Inflammatory macrophage (primary cell): ENCODE results near the gene TUBGCP6.

ENCODE experiments used
- DNase-seq, 2 donors: peaks; one replicate each; pipeline ENCODE4 v3.0.0-alpha.2; 2020 to 2022

TUBGCP6 gene

DNA sequence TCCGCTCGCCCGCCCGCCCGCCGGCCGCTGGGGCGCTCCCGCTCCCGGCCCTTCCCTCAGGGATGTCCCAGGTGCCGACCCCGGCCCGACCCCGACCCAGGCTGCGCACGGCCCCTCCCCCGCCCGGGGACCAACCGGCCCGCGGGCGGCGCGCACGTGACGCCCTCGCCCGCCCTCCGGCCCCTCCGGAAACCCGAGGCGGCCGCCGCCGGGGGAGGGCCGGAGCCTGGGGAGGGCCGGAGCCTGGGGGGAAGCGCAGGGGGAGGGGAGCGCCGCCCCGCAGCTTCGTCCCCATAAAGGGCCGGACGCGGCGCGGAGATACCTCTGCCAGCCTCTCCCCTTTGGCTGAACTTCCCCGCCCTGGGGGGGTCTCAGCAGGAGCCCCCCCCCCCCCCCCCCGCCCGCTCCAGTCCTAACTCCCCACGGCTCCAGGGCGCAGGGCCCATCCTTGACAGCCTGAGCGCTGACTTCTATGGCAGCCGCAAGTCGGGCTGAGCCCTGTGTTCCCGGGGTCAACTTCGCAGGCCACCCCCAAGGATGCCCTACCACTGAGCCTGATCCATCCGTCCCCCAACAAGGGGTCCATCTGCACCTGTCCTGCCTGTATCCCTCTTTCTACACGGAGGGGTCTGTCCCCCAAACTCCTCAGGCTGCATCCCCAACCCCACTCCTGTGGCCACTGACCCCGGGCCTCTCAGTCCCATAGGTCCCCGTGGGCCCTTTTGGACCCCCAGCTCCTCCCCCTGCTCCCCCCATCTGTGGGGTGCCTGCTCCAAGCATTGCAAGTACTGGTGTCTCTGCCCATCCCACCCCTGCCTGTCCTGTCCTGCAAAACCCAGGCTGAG, 17.0 kb upstream of the TUBGCP6 start, which contains the start of gene MAPK12:
TSS of gene MAPK12 (minus strand) at position 69 of the 845 bp plus-strand sequence. CDS start 174 bp downstream, outside the sequence.
- no peak for DNase-seq

- peak in 1 of 2 donors; percentile 29 for DNase-seq
These were observed 16.2 kb upstream of the TUBGCP6 start for GRCh38 chr22:50260801-50261614.

DNA sequence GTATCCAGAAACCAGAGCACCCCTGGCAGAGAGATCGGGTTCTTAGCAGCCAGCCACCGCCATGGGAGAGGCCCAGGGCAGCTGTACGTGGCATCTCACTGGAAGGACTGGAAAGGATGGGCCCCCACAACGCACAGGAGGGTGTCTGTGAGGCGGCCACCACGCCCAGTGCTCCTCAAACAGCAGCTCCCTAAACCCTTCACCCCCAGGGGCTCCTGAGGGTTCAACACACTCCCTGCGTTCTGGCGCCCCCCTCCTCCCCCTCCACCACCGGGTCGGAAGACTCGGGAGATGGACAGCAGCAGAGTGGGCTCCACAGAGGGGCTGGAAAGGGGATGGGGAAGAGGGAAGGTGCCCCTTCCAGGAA, 15.6 kb upstream of the TUBGCP6 start:
- no peak for DNase-seq

DNA sequence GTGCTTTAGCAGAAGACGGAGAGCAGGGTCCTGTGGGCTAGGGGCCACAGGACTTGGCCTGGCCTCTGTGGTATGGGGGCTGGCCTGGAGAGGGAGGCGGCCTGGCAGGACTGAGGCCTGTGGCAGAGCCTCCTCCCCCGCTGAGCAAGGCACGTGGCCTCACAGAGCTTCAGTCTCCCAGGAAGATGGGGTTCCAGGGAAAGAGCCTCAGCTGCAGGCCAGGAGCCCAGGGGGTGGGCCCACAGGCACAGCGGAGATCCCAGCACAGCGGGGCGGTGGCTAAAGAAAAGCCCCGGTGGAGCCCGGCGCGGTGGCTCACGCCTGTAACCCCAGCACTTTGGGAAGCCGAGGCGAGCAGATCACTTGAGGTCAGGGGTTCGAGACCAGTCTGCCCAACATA, 14.5 kb upstream of the TUBGCP6 start:
- no peak for DNase-seq

DNA sequence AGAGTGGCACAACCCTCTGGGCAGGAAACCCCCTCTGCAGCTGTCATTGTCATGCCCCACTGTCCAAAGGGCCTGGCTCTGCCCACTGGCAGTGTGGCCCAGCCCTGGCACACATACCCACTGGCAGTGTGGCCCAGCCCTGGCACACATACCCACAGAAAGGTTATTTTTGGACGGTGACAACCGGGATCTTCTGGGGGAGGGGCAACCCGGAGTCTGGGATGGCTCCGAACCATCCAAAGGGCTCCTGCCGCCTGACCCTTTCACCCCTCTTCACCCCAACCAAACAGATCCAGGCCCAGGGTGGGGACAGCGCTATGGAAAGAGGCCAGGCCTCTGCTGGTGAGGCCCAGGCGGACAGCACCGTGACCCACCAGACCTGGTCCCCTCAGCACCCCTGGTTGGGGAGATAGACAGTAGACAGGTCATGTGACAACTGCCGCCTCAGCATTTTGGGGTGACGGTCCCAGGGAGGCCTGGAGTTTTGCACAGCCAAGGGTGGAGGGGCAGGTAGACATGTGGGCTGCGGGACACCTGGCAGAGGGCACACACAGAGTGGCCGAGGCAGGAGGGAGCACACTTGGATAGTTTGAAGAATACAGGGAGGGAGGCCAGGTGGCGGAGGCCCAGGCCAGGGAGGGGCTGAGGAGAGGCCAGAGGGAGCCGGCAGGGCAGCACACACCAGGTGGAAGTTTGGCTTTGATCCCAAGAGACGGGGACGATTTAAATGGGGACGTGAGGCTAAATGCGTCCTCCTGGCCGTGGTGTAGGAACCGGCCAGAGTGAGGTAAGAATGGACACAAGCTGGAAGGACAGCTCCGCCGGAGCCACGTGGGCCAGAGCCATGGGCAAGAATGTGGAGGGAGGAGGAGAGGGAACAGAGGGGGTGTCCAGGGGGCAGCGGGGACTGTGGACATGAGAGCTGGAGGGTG, 13.8 kb upstream of the TUBGCP6 start:
- DNase-seq, result no peak

- DNase-seq, result no peak
These were observed 12.9 kb upstream of the TUBGCP6 start for GRCh38 chr22:50257451-50258360.

GRCh38 chr22:50257041-50257440, 12.2 kb upstream of the TUBGCP6 start:
- DNase-seq, result no peak

- no peak for DNase-seq
These were observed 11.5 kb upstream of the TUBGCP6 start for GRCh38 chr22:50256258-50256862.

DNA sequence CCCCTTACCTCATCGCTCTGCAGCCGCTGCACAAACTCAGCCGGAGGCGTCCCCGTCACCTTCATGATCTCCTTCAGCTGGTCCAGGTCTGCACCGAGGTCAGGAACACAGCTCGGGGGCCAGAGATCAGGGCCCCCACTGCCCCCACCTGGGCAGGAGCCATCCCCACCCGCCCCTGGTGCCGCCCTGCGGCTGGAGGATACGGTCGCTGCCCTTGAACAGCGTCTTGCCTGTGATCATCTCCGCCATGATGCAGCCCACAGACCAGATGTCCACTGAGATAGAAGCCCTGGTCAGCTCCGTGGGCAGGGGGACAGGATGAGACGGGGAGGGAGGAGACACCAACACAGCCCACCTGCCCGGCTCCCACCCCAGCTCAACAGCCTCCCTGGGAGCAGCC, 10.8 kb upstream of the TUBGCP6 start:
- DNase-seq, result no peak

- no peak for DNase-seq
These were observed 10.3 kb upstream of the TUBGCP6 start for GRCh38 chr22:50255099-50255498.

DNA sequence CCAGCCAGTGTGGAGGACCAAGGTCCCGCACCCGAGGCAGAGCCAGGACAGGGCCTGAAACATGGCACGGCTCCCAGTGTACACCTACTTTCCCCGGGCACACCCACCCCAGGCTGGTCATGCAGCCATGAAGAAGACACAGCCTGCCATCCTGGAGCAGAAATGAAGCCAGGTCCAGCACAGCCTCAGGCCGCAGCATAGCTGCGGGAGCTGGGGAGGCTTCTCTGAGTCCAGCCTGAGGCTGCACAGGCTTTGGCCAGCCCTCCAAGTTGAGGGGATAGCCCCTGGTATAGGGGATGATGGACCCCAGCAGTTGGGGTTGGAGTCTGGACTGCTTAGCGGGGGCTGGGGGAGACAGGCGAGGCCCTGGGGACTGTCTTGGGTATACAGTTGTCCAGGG, 9.1 kb upstream of the TUBGCP6 start:
- DNase-seq, result no peak

- DNase-seq, result peak in 1 of 2 donors; percentile 47
These were observed 8.5 kb upstream of the TUBGCP6 start for GRCh38 chr22:50253046-50253915.

- peak; percentile 56 to 59 for DNase-seq
These were observed 7.5 kb upstream of the TUBGCP6 start for GRCh38 chr22:50252082-50253045.

DNA sequence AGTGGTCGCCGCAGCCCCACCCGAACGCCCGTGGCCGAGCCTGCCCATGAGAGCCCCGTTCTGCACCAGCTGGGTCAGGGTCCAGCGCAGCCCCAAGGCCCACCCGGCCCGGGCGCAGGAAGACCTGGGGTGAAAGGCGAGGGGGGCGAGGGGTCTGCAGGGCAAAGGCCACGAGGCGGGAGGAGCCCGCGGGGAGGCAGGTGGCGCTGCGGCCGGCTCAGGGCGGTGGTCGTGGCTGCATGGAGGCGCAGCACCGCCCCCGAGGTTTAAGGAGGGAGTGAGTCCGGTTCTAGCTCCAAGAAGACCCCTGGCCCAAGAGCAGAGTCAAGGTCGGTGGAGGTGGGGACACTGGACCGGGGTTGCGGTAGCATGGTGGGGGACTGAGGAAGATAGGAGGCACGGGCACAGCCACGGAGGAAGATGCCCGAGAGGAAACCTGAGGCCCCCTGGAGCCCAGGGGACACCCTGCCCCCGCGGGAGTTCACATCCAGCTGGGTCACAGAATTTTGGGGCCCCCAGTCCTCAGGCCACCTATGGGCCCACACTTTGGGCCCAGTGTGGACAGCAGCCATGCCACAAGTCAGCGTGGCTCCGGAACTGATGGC, 6.8 kb upstream of the TUBGCP6 start:
- no peak for DNase-seq

DNA sequence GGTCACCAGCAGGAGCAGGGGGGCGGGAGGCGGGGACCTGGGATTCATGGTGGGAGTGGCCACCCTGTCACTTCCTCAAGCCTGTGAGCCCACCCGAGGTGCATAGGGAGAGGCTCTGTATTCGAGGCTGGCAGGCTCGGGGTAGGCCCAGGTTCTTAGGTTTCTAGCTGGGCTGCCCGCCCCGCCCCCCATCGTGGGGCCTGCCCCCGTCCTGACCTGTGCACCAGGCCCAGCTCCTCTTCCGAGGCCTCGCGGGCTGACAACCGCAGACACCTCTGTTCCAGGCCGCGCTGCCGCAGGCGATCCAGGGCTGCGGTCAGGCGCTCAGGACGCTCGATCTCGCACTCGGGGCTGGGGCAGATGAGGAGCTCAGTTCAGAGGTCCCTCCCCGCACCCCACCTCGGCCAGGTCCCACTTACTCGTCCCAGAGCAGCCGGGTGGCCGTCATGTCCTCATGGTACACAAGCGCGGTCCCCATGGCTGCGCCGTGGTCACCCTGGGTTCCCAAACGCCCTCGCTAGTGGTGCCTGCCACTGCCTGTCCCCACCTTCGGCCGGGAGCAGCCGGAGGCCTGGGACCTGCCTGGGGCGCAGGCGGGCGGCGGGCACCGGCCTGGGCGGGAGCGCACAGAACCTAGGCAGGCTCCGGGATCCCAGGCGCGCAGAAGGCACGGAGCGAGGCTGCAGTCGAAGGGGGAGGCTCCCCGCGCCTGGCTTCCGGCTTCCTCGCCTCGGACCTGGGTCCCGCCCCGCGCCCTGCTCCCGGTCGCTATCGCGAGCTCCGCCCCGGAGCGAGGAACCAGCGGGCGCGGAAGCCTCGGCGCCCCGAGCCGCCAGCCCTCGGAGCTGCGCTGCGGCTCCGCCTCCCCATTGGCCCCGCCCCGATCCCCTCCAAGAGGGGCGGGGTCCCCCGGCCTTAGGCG, 6.0 kb upstream of the TUBGCP6 start, which contains the start of gene HDAC10:
TSS of gene HDAC10 (minus strand) at position 711 of the 922 bp plus-strand sequence. CDS start at position 478, 233 bp downstream.
- peak; percentile 86 to 89 for DNase-seq

DNA sequence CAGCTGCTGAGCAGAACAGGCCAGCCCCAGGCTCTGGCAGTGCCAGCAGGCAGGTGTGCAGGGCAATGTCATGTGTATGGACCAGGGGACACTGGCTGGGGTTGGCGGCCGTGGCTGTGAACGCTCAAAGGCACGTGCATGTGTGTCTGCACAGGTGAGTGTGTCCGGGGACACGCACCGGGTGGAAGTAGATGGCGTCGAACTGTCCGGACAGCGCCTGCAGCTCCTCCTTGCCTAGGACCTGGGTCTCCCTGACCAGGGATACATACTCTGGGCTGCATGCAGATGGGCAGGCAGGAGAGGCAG, 5.4 kb upstream of the TUBGCP6 start:
- DNase-seq, result no peak
